HepG2 (cell line): ENCODE results near the gene ABCG5. TPM values are rescaled to one million over a fixed set of nuclear protein-coding genes. Genes with fewer than 3 reads are reported as not detected.

ENCODE experiments used
- ATAC-seq: fragments of 200-7000 bp; cut with Tn5 transposase; 3 replicates; pipeline ENCODE4 v1.9.1; 2020; ENCODE audit warnings: mild to moderate bottlenecking, moderate library complexity
- BruUV-seq: library from RNA; stranded (reverse); fragments of 400-500 nt; replicated peaks from 2 replicates; lab custom pipeline; 2021; lab: Mats Ljungman, UMichigan
- CTCF ChIA-PET: fragments of 300-600 bp; formaldehyde crosslinking; extraction: SDS; loops from one replicate; lab custom pipeline; 2021; ENCODE audit warnings: low total read pairs, inconsistent platforms, low intra/inter-chr PET ratio; lab: Yijun Ruan, JAX
- POLR2A ChIA-PET: fragments of 350-600 bp; sonication (Branson Sonifier 250); formaldehyde crosslinking; loops from one replicate; lab custom pipeline; 2020; ENCODE audit warnings: antibody characterized with exemption, inconsistent platforms; lab: Yijun Ruan, JAX
- DNase-seq: peaks from one replicate; pipeline ENCODE4 v3.0.0-alpha.2; 2015; ENCODE audit warnings: low spot score
- FAIRE-seq: peaks from 3 replicates; lab custom pipeline; 2011; peaks lifted over from hg19 to GRCh38; lab: Jason Lieb, UNC
- H2AFZ ChIP-seq: one replicate; pipeline ENCODE4 v1.6.1; 2011; ENCODE audit warnings: low read length, inconsistent platforms
- H3K27ac ChIP-seq: fragments of 300-600 bp; 3 replicates; pipeline ENCODE4 v1.8.0; 2011; ENCODE audit warnings: mixed run types, mild to moderate bottlenecking, mixed read lengths, low read length, inconsistent platforms; ENCODE audit not compliant: insufficient read depth; ENCODE audit errors: extremely low read length
- H3K27me3 ChIP-seq, 2 experiments: fragments of 200-600 bp in 1 of 2; 2 replicates in 1 of 2; 3 replicates in 1 of 2; pipeline versions ENCODE4 v1.6.0 to v1.8.0; 2011; ENCODE audit warnings: low read length in 2 of 2, mild to moderate bottlenecking in 2 of 2, moderate library complexity in 2 of 2, inconsistent platforms in 1 of 2; ENCODE audit not compliant: insufficient read depth in 2 of 2, control insufficient read depth in 1 of 2
- H3K36me3 ChIP-seq, 2 experiments: fragments of 200-600 bp in 1 of 2; replicated peaks in 1 of 2; 2 replicates in 1 of 2; 3 replicates in 1 of 2; pipeline versions ENCODE4 v1.5.1 to v1.8.0; 2011; ENCODE audit warnings: low read length in 2 of 2, inconsistent platforms in 1 of 2; ENCODE audit not compliant: insufficient read depth in 2 of 2, control insufficient read depth in 1 of 2
- H3K4me1 ChIP-seq: 2 replicates; pipeline ENCODE4 v1.5.1; 2012; ENCODE audit warnings: low read length, inconsistent platforms; ENCODE audit not compliant: insufficient read depth
- H3K4me2 ChIP-seq: 2 replicates; pipeline ENCODE4 v1.6.0; 2011; ENCODE audit warnings: low read depth, low read length, inconsistent platforms
- H3K4me3 ChIP-seq, 3 experiments: fragments of 200-600 bp in 1 of 3; sonication (generic), shearing (Covaris generic) in 1 of 3; replicated peaks in 1 of 3; 2 replicates each; pipeline ENCODE4 v1.5.1; 2011 to 2016; ENCODE audit warnings: low read length in 3 of 3, inconsistent platforms in 2 of 3, low read depth in 2 of 3, mild to moderate bottlenecking in 2 of 3, control low read depth in 1 of 3, mixed read lengths in 1 of 3; ENCODE audit not compliant: insufficient read depth in 1 of 3
- H3K79me2 ChIP-seq: one replicate; pipeline ENCODE4 v1.6.1; 2011; ENCODE audit warnings: low read length, inconsistent platforms; ENCODE audit not compliant: insufficient read depth
- H3K9ac ChIP-seq: 2 replicates; pipeline ENCODE4 v1.6.0; 2011; ENCODE audit warnings: mild to moderate bottlenecking, low read depth, low read length, inconsistent platforms; ENCODE audit not compliant: insufficient read depth
- H3K9me3 ChIP-seq: 2 replicates; pipeline ENCODE4 v1.5.1; 2012; ENCODE audit warnings: mild to moderate bottlenecking, low read length
- H4K20me1 ChIP-seq: 2 replicates; pipeline ENCODE4 v1.6.0; 2011; ENCODE audit warnings: inconsistent platforms, mild to moderate bottlenecking, low read length, moderate library complexity; ENCODE audit not compliant: insufficient read depth
- CREBL2 ChIP-seq: sonication (generic); formaldehyde crosslinking; IDR thresholded peaks from 2 replicates; pipeline ENCODE4 v1.8.1; 2023; ENCODE audit warnings: missing genetic modification reagents, mild to moderate bottlenecking, borderline replicate concordance
- HNF4G ChIP-seq, 2 experiments: sonication (generic) in 1 of 2; formaldehyde crosslinking in 1 of 2; IDR thresholded peaks; 2 replicates each; pipeline versions ENCODE4 v1.4.0 to v1.6.1; 2011 to 2020; ENCODE audit warnings: borderline replicate concordance in 2 of 2, low read depth in 2 of 2, mild to moderate bottlenecking in 2 of 2, low read length in 1 of 2, missing genetic modification reagents in 1 of 2, moderate library complexity in 1 of 2
- ZFP1 ChIP-seq: IDR thresholded peaks from 2 replicates; pipeline ENCODE4 v1.6.1; 2016
- ZFP36 ChIP-seq: fragments of 150-350 bp; IDR thresholded peaks from 2 replicates; pipeline ENCODE4 v1.6.1; 2018; ENCODE audit warnings: borderline replicate concordance, low read length, low read depth; ENCODE audit not compliant: partially characterized antibody
- ZNF33B ChIP-seq: sonication (generic); formaldehyde crosslinking; IDR thresholded peaks from 2 replicates; pipeline ENCODE4 v1.5.1; 2020; ENCODE audit warnings: mild to moderate bottlenecking, missing genetic modification reagents
- ZNF441 ChIP-seq: sonication (generic); formaldehyde crosslinking; IDR thresholded peaks from 2 replicates; pipeline ENCODE4 v1.7.0; 2021; ENCODE audit warnings: missing genetic modification reagents, borderline replicate concordance
- ZNF496 ChIP-seq: sonication (generic); formaldehyde crosslinking; IDR thresholded peaks from 2 replicates; pipeline ENCODE4 v1.8.1; 2023; ENCODE audit warnings: mild to moderate bottlenecking, moderate library complexity, missing genetic modification reagents; ENCODE audit not compliant: insufficient replicate concordance
- ZNF510 ChIP-seq: sonication (generic); formaldehyde crosslinking; IDR thresholded peaks from 2 replicates; pipeline ENCODE4 v1.4.0; 2020; ENCODE audit warnings: low read depth, mild to moderate bottlenecking, missing genetic modification reagents
- ZNF543 ChIP-seq: sonication (generic); formaldehyde crosslinking; IDR thresholded peaks from 2 replicates; pipeline ENCODE4 v1.4.0; 2020; ENCODE audit warnings: mild to moderate bottlenecking, missing genetic modification reagents
- ZNF569 ChIP-seq: sonication (generic); formaldehyde crosslinking; IDR thresholded peaks from 2 replicates; pipeline ENCODE4 v1.5.0; 2020; ENCODE audit warnings: mild to moderate bottlenecking, missing genetic modification reagents, moderate library complexity, borderline replicate concordance
- ZNF607 ChIP-seq: sonication (generic); formaldehyde crosslinking; IDR thresholded peaks from 2 replicates; pipeline ENCODE4 v1.5.1; 2020; ENCODE audit warnings: missing genetic modification reagents, mild to moderate bottlenecking, borderline replicate concordance
- ZNF710 ChIP-seq: sonication (generic); formaldehyde crosslinking; IDR thresholded peaks from 2 replicates; pipeline ENCODE4 v1.5.0; 2020; ENCODE audit warnings: mild to moderate bottlenecking, missing genetic modification reagents, borderline replicate concordance
- ZNF761 ChIP-seq: sonication (generic); formaldehyde crosslinking; conservative IDR thresholded peaks from 2 replicates; pipeline ENCODE4 v1.4.0; 2020; ENCODE audit warnings: mild to moderate bottlenecking, missing genetic modification reagents
- ZNF766 ChIP-seq: sonication (generic); formaldehyde crosslinking; IDR thresholded peaks from 2 replicates; pipeline ENCODE4 v1.5.0; 2020; ENCODE audit warnings: missing genetic modification reagents, borderline replicate concordance
- WGBS: methylation state at CpG from one replicate; pipeline ENCODE4 v1.1.6; 2017; ENCODE audit warnings: low lambda C conversion rate; 5-methylcytosine and 5-hydroxymethylcytosine counted together
- in situ Hi-C: cut with HindIII; loops from 2 replicates; pipeline ENCODE4 v1.10.0; 2017; ENCODE audit warnings: low pct_unique_long_range_greater_than_20kb; ENCODE audit not compliant: extremely low pct_ligation_motif_present
- intact Hi-C: fragments of 100-400 bp; cut with micrococcal nuclease; formaldehyde crosslinking; loops from one replicate; pipeline ENCODE4 v1.10.0; 2022; ENCODE audit not compliant: unreplicated experiment
- polyA plus RNA-seq, 8 experiments: library from polyadenylated mRNA; depleted of rRNA in 3 of 8; stranded (reverse) in 7 of 8; unstranded in 1 of 8; fragments of >200 nt; fragmentation: Illumina TruSeq in 4 of 8; extraction: Trizol in 4 of 8; gene quantifications; 2 replicates each; pipeline versions ENCODE4 v1.2.1 to v1.2.3, GENCODE V29; 2011 to 2016; ENCODE audit warnings: low read depth in 4 of 8, missing spikeins in 1 of 8, mixed read lengths in 1 of 8; ENCODE audit not compliant: insufficient read depth in 1 of 8
- total RNA-seq, 5 experiments: library from RNA; depleted of rRNA; stranded (reverse); fragments of >200 nt; fragmentation: Illumina TruSeq; extraction: Trizol; gene quantifications; 2 replicates each; pipeline ENCODE4 v1.2.3, GENCODE V29; 2016; ENCODE audit warnings: low read depth in 1 of 5
- TF ChIP-seq, protein P1 (sequence below): sonication (generic); formaldehyde crosslinking; IDR thresholded peaks from 2 replicates; pipeline ENCODE4 v1.5.0; 2020; ENCODE audit warnings: mild to moderate bottlenecking, low read depth, missing genetic modification reagents, borderline replicate concordance
- TF ChIP-seq, protein P2 (sequence below): IDR thresholded peaks from 2 replicates; pipeline ENCODE4 v1.6.1; 2016

ABCG5 gene
- total and polyA plus RNA-seq, 2 of the 13 experiments (the other 11 are each of a cell fraction or from before 2014, with no cell fraction given) = 15.1 to 39.0 TPM

DNA sequence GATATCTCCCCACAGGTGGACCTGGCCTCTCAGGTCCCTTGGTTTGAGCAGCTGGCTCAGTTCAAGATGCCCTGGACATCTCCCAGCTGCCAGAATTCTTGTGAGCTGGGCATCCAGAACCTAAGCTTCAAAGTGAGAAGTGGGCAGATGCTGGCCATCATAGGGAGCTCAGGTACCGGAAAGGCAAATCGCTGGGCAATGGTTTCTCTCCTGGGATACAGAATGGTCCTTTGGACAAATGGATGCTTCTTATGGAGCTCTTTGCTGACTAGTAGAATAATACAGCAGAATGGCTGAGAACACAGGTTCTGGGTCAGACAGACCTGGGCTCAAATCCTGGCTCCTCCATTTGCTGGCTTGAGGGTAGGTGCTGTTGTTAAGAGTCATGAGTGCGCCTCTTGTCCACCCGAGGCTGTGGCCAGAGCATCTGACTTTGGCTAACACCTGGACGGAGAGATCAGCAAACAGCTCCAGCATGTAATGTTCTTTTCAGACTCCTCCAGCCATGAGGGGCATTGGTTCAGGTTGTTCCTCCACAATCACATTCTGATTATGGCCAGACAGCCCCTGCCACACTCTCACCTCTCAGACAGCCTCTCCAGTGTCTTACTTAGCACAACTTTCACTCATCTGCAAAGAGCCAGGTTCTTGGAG lies 7.6 kb upstream of the ABCG5 start:
- FAIRE-seq = no peak

More for the DNA sequence above, 7.6 kb upstream of the ABCG5 start:
- no peak overlapping the region for H3K27ac ChIP-seq
- peaks cover 3% of the 10 kb centered on the region for H3K79me2 ChIP-seq
- no peak overlapping the region for H3K4me2 ChIP-seq
- WGBS = 97% methylated on average over 5 of the region's 5 CpGs
- no peak overlapping the region for H3K4me3 ChIP-seq
- no peaks in the 10 kb centered on the region for H3K27me3 ChIP-seq
- ChIA-PET CTCF (no interaction called here), POLR2A (interaction anchor here (1.6 kb wide), 1 partner anchor 35 kb away, joined by 4 read pairs; no protein-coding TSS in a partner anchor)
- no peaks in the 10 kb centered on the region for H3K9me3 ChIP-seq
- peaks cover 10 to 26% of the 10 kb centered on the region in 2 experiments; a peak in 4 of 5 replicates for H3K36me3 ChIP-seq
- H4K20me1 ChIP-seq = no peaks in the 10 kb centered on the region
- no peak for ATAC-seq
- no TSS peak for BruUV-seq
- peaks cover 34% of the 10 kb centered on the region for H3K4me1 ChIP-seq
- no peak for DNase-seq
- TF ChIP-seq CREBL2 (CRISPR knock-in tag) = no peak
- TF ChIP-seq ZNF543 = no peak
- TF ChIP-seq HNF4G (IDR thresholded peaks at IDR 0.05; ENCODE audit: borderline replicate concordance, low read depth, low read length) = no peak
- TF ChIP-seq HNF4G (CRISPR knock-in tag; IDR thresholded peaks at IDR 0.05; ENCODE audit: borderline replicate concordance, low read depth) = no peak
- no peak for TF ChIP-seq ZNF710 (CRISPR knock-in tag)
- TF ChIP-seq ZNF766 (CRISPR knock-in tag) = no peak
- no peak for TF ChIP-seq ZFP36
- TF ChIP-seq ZNF496 (CRISPR knock-in tag) = no peak
- no peak for TF ChIP-seq ZNF607 (CRISPR knock-in tag)
- TF ChIP-seq, protein P1, sequence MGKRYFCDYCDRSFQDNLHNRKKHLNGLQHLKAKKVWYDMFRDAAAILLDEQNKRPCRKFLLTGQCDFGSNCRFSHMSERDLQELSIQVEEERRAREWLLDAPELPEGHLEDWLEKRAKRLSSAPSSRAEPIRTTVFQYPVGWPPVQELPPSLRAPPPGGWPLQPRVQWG (CRISPR knock-in tag) = no peak
- TF ChIP-seq ZNF569 = no peak
- TF ChIP-seq ZNF33B (CRISPR knock-in tag) = no peak
- no peak for TF ChIP-seq ZFP1 (CRISPR knock-in tag)
- no peak for TF ChIP-seq ZNF761 (CRISPR knock-in tag)
- TF ChIP-seq ZNF510 (CRISPR knock-in tag) = no peak
- TF ChIP-seq, protein P2, sequence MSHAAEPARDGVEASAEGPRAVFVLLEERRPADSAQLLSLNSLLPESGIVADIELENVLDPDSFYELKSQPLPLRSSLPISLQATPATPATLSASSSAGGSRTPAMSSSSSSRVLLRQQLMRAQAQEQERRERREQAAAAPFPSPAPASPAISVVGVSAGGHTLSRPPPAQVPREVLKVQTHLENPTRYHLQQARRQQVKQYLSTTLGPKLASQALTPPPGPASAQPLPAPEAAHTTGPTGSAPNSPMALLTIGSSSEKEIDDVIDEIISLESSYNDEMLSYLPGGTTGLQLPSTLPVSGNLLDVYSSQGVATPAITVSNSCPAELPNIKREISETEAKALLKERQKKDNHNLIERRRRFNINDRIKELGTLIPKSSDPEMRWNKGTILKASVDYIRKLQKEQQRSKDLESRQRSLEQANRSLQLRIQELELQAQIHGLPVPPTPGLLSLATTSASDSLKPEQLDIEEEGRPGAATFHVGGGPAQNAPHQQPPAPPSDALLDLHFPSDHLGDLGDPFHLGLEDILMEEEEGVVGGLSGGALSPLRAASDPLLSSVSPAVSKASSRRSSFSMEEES (CRISPR knock-in tag) = no peak
- TF ChIP-seq ZNF441 (CRISPR knock-in tag) = no peak
- no peak overlapping the region for H3K9ac ChIP-seq
- H2AFZ ChIP-seq = no peak overlapping the region
- intact Hi-C loops (no loop called here), in situ Hi-C loops (no loop called here)
